Renal cortex interstitium (tissue), 11 donors: ENCODE results near the gene AASS. TPM values are rescaled to one million over a fixed set of nuclear protein-coding genes. Genes with fewer than 3 reads are reported as not detected.

Source experiments
- DNase-seq, 11 donors: peaks; one replicate each; pipeline ENCODE4 v3.0.0-alpha.2; 2013; ENCODE audit warnings: low read depth in 9 of 11, low spot score in 4 of 11; ENCODE audit errors: extremely low read depth in 1 of 11
- polyA plus RNA-seq, 3 donors: library from polyadenylated mRNA; unstranded; fragments of 120-200 nt; gene quantifications; one replicate each; pipeline ENCODE4 v1.2.1, GENCODE V29; 2013; ENCODE audit not compliant: insufficient read length in 3 of 3

AASS gene
- polyA plus RNA-seq, 3 donors: 41.8 to 69.2 (median 52.5) TPM

DNA sequence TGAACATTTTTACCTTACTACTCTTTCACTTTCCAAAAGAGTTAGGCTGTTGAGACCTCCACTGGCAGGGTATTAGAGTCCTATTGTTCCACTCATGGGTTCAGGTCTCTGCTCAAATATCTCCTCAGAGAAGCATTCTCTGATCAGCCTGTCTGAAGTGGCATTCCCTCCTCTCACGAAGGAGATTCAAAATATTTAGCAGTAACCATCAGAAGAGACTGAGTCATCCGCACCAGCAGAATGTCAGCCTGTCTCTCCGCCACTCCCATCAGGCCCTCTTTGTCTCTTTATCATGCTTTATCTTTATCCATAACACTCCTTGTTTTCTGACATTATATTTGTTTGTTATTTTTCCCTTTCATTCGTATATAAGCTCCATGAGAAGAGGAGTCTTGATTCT lies 79.1 kb downstream of the AASS start:
- DNase-seq: no peak

GRCh38 chr7:122063146-122063545 lies 80.9 kb downstream of the AASS start:
- DNase-seq: no peak

GRCh38 chr7:122059542-122059941 lies 84.5 kb downstream of the AASS start:
- DNase-seq: no peak

GRCh38 chr7:122056977-122057376 lies 87.1 kb downstream of the AASS start:
- no peak for DNase-seq

DNA sequence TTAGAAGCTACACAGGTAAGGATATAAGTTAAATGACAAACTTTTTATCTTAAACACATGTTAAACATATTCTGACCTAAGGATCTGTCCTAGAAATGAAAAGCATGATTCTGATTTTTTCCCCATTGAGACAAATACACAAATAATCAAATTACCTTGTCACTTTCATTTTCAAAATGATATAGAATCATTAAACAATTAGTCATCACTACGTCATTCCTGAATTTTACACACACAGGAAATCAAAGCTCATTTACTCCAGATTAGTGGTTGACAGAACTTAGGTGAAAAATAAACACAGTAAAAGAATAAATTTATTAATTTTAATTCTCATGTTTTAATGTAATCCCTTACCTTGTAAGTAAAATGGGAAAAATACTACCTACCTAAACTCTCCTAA lies 89.0 kb downstream of the AASS start:
- no peak for DNase-seq

DNA sequence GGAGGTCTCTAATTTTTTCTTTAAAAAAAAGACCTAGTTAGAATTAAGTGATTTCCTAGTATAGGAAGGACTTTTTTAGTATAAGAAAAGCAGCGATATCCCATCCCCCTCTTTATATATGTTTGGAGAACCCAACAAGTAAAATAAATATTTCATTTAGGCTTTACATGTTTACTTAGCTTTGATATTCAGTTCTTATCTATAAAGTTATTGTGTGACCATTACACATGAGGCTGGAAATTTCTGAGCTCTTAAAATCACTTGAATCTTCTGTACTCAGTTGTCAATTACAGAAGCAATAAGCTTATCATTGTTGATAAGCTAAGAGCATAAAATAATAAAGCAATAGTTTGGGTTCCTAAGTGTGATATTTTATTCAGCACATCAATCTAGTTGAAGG lies 89.7 kb downstream of the AASS start:
- DNase-seq: no peak

DNA sequence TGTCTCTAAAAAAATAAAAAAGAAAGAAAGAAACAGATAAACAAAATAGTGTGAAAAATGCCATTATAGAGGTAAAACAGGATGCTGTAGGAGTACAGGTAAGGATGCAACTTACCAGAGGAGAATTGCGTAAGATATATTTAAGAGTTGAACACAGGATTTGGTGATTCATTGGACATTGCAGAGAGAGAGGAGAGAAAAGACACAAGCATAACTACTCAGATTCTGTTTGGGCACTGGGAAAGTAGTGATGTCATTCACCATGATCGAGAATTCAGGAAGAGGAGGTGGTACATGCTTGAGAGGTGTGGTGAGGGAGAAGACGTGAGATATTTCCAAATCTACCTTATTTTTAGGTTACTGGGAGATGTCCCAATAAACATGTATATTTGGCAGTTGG lies 97.6 kb downstream of the AASS start:
- no peak for DNase-seq

DNA sequence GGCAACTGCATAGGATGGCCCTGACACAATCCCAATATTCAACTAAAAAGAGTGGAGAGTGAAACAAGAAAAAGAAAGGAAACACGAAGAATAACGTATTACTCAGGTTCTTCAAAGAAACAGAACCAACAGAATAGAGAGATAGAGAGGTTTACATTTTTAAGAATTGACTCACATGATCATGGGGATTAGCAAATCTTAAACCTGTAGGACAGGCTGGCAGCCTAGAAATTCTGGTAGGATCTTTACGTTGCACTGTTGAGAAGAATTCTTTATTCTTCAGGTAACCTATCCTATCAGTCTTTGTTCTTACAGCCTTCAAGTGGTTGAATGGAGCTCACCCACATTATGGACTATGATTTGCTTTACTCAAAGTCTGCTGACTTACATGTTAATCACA lies 103.9 kb downstream of the AASS start:
- DNase-seq: no peak

GRCh38 chr7:122038904-122039303 lies 105.1 kb downstream of the AASS start:
- no peak for DNase-seq

- DNase-seq: no peak
Measured at GRCh38 chr7:122038134-122038533, 105.9 kb downstream of the AASS start.

- no peak for DNase-seq
Measured at GRCh38 chr7:122035876-122036275, 108.2 kb downstream of the AASS start.

DNA sequence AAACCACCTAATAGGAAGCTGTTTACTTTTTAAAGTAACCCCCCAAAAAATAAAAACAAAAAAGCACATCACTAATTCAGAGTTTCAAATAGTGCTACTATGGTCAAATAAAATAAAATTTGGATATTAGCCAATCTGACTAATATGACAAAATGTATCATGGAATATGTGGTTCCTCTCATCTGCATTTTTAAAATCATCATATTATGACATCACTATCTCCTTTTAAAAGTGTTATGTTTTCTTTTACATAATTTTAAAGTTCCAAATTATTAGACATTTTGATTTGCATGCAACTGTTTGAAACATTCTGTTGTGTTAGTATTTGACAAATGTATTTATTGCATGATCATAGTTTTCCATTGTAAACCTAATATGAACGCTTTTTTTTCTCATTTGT lies 110.4 kb downstream of the AASS start:
- no peak for DNase-seq

DNA sequence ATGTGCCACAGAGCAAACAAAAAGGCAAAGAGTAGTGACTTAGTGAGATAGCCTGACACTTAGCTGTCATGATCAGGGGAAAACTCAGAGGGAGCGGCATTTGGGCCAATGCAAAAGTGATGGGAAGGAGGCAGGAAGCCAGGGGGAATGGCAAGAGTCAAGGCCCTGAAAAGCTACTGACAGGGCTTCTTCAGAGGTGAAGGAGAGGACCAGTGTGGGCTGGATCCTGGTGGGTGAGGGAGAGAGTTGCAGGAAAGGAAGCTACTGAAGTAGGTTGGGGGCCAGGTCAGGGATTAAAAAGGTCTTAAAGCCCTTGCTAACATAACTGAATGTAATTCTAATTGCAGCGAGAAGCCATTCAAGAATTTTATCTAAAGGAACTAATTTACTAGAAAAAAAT lies 117.0 kb downstream of the AASS start:
- DNase-seq: no peak

Other genes with a start within 250 kb of the AASS start
- gene FEZF1, start 160.5 kb upstream of the AASS start, polyA plus RNA-seq: not detected